Esophagus squamous epithelium (tissue), 5 donors: Measurements from ENCODE around the gene C12orf60. TPM values are rescaled to one million over a fixed set of nuclear protein-coding genes. Genes with fewer than 3 reads are reported as not detected.
A peak's percentile ranks its signal among the peaks of the same experiment; 100 is the strongest.
"Not testable (repeated sequence)": the region's sequence is repeated elsewhere in the genome, so short reads cannot be mapped to it uniquely, and the experiment has no call there.

Experiments used
- DNase-seq: peaks from one replicate; lab custom pipeline; 2025; lab: John Stamatoyannopoulos, UW
- H3K27ac ChIP-seq, 4 donors: fragments of 200-600 bp; sonication (generic); one replicate each; pipeline ENCODE4 v1.5.1; 2016 to 2019; ENCODE audit warnings: mild to moderate bottlenecking in 1 of 4
- H3K27me3 ChIP-seq, 4 donors: fragments of 200-600 bp; sonication (generic); 1 replicate in 3 of 4; 2 replicates in 1 of 4; pipeline versions ENCODE4 v1.5.1 to v1.6.0; 2017 to 2021; ENCODE audit warnings: antibody characterized with exemption in 1 of 4
- H3K36me3 ChIP-seq, 3 donors: fragments of 200-600 bp; sonication (generic); one replicate each; pipeline ENCODE4 v1.5.1; 2016 to 2019
- H3K4me1 ChIP-seq, 3 donors: fragments of 200-600 bp; sonication (generic); one replicate each; pipeline ENCODE4 v1.5.1; 2017 to 2019
- H3K4me3 ChIP-seq, 4 donors: fragments of 200-600 bp; sonication (generic); 1 replicate in 3 of 4; 2 replicates in 1 of 4; pipeline ENCODE4 v1.5.1; 2016 to 2019; ENCODE audit warnings: mild to moderate bottlenecking in 2 of 4, moderate library complexity in 1 of 4
- H3K9me3 ChIP-seq, 3 donors: fragments of 200-600 bp; sonication (generic); one replicate each; pipeline ENCODE4 v1.5.1; 2016 to 2019
- CTCF ChIP-seq, 6 experiments: fragments of 450-650 bp in 4 of 6; fragments of 200-600 bp in 2 of 6; sonication (generic) in 2 of 6; IDR thresholded peaks; one replicate each; pipeline ENCODE4 v1.5.1; 2016 to 2019; ENCODE audit warnings: antibody characterized with exemption in 6 of 6, mild to moderate bottlenecking in 4 of 6, moderate library complexity in 4 of 6
- POLR2A ChIP-seq, 4 donors: fragments of 450-650 bp; IDR thresholded peaks; one replicate each; pipeline ENCODE4 v1.6.1; 2017; ENCODE audit warnings: antibody characterized with exemption in 4 of 4, mild to moderate bottlenecking in 4 of 4, moderate library complexity in 3 of 4
- WGBS, 2 donors: methylation state at CpG; one replicate each; pipeline ENCODE4 v1.1.5; 2018; 5-methylcytosine and 5-hydroxymethylcytosine counted together
- intact Hi-C: fragments of 100-400 bp; cut with DNase I; formaldehyde crosslinking; loops from one replicate; pipeline ENCODE4 v1.15.0; 2022
- total RNA-seq, 4 donors: library from RNA; depleted of rRNA; stranded (reverse); fragments of >200 nt; gene quantifications; one replicate each; pipeline ENCODE4 v1.1.0, GENCODE V29; 2016
- donor health status: DM: yes; HTN: yes; CAD: no.

C12orf60 gene, protein sequence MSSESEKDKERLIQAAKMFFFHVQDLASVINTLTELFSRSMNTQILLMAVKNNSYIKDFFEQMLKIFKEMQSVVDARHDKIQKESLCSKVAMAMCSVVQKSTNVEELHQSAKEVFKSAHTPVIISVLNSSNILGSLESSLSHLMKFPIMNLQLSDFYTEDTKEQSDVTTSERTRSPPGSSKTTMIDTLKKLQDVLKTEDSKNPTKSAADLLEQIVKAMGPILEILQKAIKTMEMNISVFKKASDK
- 1 to 10 TPM in 1 of 4 donors, under 1 TPM in 3; 0.15 to 2.6 (median 0.65) TPM for total RNA-seq

- Histone ChIP-seq H3K27ac (peak within 1 kb of the TSS; percentile 87 to 98 (median 96)), H3K9me3 (no peaks in the 10 kb centered on the region), H3K27me3 (no peaks in the 10 kb centered on the region), H3K36me3 (peaks cover 0 to 17% (median 8%) of the 10 kb centered on the region in 3 donors), H3K4me3 (peak within 1 kb of the TSS; percentile 68 to 95 (median 88)), H3K4me1 (peaks cover 4 to 38% (median 11%) of the 10 kb centered on the region in 3 donors)
- intact Hi-C loops, result no loop called here
- DNase-seq, result peak; percentile 82
- TF ChIP-seq POLR2A (IDR thresholded peaks at IDR 0.05) (peak in 2 of 4 donors; percentile 43 to 78), CTCF (IDR thresholded peaks at IDR 0.05) (no peak)
- WGBS, 2 donors, result 0 to 1% methylated on average over 31 to 34 of the region's 50 CpGs
Observed at GRCh38 chr12:14803011-14803829, at the start of gene C12orf60, which contains the start of gene WBP11. TSS of gene C12orf60 (plus strand) at chr12:14803670. CDS start at chr12:14822936, 19,266 bp downstream. TSS of gene WBP11 (minus strand) at chr12:14803478. CDS start at chr12:14801383, 2,095 bp downstream.

DNA sequence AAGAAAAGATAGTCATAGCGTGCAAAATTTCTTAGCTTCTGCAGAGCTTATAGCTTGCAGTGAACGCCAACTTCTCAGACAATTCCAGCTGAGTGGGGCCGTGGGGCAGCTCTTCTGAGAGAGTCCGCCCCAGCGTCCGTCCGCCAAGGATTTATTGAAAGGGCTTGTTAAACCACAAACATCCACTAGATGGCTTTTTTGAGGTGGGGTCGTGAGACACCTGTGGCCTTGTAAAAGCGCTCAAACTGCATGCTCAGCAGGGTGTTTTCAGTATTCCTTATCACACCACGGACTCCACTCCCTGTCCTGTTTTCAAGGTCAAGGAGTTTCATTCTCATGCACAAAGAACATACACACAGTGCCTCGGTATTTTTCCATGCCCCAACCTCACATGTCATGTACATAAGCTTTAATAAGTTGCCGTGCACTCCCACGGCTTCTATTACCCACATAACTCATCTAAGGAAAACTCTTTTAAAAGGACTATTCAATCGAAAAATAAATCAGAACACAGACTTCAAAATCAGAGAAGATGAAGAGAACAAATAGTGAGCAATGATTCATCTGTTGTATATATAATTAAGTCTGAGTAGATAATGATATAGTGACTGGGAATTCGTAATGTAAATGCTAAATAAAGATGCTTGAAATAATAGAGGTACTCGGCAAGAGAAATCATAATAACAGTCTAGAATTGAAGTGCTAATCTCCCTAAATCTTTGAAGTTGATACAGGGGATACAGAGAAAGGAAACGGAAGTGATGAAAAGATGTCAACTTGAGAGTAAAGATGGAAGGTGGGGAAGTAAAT, 46.9 kb upstream of the C12orf60 start:
- Histone ChIP-seq H3K36me3 (peaks cover 0 to 13% (median 0%) of the 10 kb centered on the region in 3 donors), H3K9me3 (peaks cover 0 to 4% (median 0%) of the 10 kb centered on the region in 3 donors), H3K4me1 (no peaks in the 10 kb centered on the region), H3K27ac (no peak overlapping the region), H3K27me3 (no peaks in the 10 kb centered on the region), H3K4me3 (no peak overlapping the region)
- intact Hi-C loops, result no loop called here
- peak in 1 of 6 experiments; percentile 11 for TF ChIP-seq CTCF (IDR thresholded peaks at IDR 0.05)
- no peak for TF ChIP-seq POLR2A (IDR thresholded peaks at IDR 0.05)
- no peak for DNase-seq
- 56 to 61% methylated on average over 17 of the region's 17 CpGs for WGBS, 2 donors

DNA sequence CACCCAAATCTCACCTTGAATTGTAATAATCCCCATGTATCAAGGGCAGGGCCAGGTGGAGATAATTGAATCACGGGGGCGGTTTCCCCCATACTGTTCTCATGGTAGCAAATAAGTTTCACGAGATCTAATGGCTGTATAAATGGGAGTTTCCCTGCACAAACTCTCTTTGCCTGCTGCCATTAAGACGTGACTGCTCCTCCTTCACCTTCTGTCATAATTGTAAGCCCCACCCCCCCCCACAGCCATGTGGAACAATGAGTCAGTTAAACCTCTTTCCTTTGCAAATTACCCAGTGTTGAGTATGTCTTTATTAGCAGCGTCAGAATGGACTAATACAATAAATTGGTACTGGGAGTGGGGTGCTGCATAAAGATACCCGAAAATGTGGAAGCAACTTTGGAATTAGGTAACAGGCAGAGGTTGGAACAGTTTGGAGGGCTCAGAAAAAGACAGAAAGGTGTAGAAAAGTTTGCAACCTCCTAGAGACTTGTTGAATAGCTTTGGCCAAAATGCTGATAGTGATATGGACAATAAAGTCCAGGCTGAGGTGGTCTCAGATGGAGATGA, 43.7 kb upstream of the C12orf60 start:
- H3K9me3 ChIP-seq, H3K27ac ChIP-seq, DNase-seq, H3K4me1 ChIP-seq, H3K4me3 ChIP-seq, H3K27me3 ChIP-seq, intact Hi-C loops: not testable (repeated sequence)
- peaks cover 0 to 19% (median 0%) of the 10 kb centered on the region in 3 donors for H3K36me3 ChIP-seq
- 70 to 73% methylated on average over 6 of the region's 6 CpGs for WGBS, 2 donors

DNA sequence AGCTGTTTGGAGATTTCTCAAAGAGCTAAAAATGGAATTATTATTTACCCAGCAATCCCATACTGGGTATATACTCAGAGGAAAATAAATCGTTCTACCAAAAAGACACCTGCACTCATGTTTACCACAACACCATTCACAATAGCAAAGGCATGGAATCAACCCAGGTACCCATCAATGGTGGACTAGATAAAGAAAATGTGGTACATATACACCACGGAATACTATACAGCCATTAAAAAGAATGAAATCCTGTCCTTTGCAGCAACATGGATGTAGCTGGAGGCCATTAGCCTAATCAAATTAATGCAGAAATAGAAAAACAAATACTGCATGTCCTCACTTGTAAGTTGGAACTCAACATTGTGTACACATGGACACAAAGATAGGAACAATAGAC, 38.1 kb upstream of the C12orf60 start:
- H3K9me3 ChIP-seq, result peaks cover 0 to 4% (median 0%) of the 10 kb centered on the region in 3 donors
- H3K4me1 ChIP-seq, result peaks cover 0 to 23% (median 0%) of the 10 kb centered on the region in 3 donors
- WGBS, 2 donors, result 89 to 96% methylated on average over 2 of the region's 2 CpGs
- intact Hi-C loops, result no loop called here
- peaks cover 0 to 44% (median 0%) of the 10 kb centered on the region in 3 donors for H3K36me3 ChIP-seq
- TF ChIP-seq CTCF (IDR thresholded peaks at IDR 0.05) (no peak), POLR2A (IDR thresholded peaks at IDR 0.05) (no peak)
- H3K4me3 ChIP-seq, result no peak overlapping the region
- H3K27me3 ChIP-seq, result no peaks in the 10 kb centered on the region
- no peak overlapping the region for H3K27ac ChIP-seq
- no peak for DNase-seq

DNA sequence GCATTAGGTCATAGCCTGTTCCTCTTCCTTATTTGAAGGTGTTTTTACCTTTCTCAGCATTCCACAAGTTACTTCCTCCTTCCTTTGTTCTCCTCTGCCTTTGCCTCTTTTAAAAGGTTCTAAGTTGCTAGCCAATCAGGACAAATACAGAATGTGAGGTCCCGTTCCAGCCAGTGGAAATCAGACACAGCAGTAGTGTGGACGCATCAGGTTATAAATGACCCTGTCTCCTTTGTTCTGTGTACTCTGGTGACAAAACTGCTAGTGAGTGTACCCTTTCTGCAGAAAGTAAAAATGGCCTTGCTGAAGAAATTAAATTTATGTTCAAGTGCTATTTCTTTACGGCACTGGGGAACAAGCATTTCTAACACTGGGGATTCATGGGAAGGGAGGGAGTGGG, 37.5 kb upstream of the C12orf60 start:
- H3K4me3 ChIP-seq, H3K9me3 ChIP-seq, H3K27me3 ChIP-seq, DNase-seq, intact Hi-C loops: not testable (repeated sequence)
- H3K4me1 ChIP-seq, result peaks cover 0 to 23% (median 0%) of the 10 kb centered on the region in 3 donors
- peaks cover 0 to 38% (median 0%) of the 10 kb centered on the region in 3 donors for H3K36me3 ChIP-seq
- WGBS, 2 donors, result 71 to 82% methylated on average over 3 of the region's 3 CpGs
- peak overlapping the region in 1 of 4 donors; percentile 10 for H3K27ac ChIP-seq
